SK-N-DZ (cell line): ENCODE data around the gene MRPL41.
"Not testable (repeated sequence)": the region's sequence is repeated elsewhere in the genome, so short reads cannot be mapped to it uniquely, and the experiment has no call there.

Experiments used
- DNase-seq: peaks from one replicate; pipeline ENCODE4 v3.0.0-alpha.2; 2015; ENCODE audit warnings: low spot score

Gene MRPL41

DNA sequence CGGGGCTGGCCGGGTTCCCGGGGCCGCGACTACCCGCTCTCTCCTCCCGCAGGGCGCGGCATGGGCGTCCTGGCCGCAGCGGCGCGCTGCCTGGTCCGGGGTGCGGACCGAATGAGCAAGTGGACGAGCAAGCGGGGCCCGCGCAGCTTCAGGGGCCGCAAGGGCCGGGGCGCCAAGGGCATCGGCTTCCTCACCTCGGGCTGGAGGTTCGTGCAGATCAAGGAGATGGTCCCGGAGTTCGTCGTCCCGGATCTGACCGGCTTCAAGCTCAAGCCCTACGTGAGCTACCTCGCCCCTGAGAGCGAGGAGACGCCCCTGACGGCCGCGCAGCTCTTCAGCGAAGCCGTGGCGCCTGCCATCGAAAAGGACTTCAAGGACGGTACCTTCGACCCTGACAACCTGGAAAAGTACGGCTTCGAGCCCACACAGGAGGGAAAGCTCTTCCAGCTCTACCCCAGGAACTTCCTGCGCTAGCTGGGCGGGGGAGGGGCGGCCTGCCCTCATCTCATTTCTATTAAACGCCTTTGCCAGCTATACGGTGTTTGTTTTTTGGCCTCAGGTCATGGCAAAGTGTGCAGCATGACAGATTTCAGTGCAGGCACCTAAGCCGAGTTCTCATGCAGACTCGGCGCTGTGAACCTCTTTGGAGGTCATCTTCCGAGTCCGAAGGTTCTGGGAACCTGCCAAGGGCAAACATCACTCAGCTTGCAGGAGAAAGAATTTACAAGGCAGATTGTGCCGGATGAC lies 516 bp downstream of the MRPL41 start:
- no peak for DNase-seq

DNA sequence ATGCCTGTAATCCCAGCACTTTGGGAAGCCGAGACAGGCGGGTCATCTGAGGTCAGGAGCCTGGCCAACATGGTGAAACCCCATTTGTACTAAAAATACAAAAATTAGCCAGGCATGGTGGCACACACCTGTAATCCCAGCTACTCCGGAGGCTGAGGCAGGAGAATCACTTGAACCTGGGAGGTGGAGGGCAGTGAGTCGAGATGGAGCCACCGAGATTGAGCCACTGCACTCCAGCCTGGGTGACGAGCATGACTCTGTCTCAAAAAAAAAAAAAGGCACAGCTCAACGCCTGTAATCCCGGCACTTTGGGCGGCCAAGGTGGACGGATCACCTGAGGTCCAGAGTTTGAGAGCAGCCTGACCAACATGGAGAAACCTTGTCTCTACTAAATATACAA lies 2.0 kb downstream of the MRPL41 start:
- DNase-seq, result not testable (repeated sequence)

DNA sequence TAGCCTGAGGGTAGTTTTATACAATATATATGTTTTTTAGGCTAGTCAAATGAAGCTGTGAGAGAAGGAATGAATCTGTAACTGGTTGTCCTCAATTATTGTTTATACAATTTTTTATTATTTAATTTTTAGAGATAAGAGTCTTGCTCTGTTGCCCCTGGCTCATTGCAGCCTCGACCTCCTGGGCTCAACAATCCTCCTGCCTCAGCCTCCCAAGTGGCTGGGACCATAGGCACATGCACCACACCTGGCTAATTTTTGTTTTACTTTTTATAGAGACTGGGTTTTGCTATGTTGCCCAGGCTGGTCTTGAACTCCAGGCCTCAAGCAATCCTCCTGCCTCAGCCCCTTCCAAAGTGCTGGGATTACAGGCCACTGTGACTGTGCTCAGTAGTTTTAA lies 2.7 kb downstream of the MRPL41 start:
- DNase-seq, result no peak

DNA sequence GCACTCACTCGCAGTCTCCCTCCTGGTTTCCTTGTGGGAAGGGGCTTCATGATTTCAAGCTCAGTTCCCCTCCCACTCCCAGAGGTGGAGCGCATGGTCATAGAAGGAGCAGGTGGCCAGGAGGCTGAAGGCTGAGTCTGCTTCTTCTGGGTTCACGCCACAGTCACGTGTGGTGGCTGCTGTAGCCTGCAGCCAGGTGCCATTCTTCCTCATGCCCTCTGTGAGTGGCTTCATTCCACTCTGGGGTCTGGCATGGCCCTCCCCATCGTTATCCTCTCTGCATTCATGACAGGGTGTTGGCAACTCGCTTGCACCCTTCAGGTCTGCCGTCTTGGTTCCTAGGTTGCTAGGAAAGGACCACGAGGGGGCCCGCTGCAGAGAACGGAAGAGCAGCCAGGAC lies 3.5 kb downstream of the MRPL41 start:
- DNase-seq, result no peak

DNA sequence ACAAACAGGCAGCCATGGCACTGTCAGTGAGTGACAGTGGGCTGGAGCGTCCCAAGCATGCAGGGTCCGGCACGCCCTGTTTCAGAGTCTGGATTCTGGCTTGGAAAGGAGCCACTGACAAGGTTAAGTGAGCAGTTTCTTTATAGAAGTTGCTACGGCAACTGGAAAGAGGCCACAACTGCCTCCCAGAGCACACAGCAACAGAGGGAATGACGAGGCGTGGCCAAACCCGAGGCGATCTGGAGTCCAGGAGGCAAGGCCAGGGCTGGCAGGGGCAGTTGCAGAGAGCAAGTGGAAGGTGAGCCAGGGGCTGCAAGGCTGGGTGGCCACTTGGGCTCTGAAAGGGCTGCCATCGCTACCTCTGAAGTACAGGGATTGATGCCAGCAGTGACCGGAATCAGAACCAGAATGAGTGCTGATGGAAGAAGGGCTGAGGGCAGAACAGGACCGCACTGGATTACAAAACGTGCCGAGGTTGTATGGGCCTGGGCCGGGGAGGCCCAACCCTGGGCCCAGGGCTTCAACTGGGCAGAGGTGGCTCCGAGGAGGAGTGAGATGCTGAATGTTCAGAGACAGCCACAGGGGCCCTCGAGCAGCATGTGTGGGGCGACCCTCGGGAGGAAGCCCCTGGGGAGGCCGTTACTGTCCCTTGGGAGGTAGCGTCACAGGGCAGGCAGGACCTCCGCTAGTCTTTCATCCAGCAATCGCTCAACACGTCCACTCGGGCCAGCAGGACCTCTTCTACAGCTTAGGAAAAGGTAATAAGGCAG lies 4.6 kb downstream of the MRPL41 start:
- DNase-seq, result no peak

DNA sequence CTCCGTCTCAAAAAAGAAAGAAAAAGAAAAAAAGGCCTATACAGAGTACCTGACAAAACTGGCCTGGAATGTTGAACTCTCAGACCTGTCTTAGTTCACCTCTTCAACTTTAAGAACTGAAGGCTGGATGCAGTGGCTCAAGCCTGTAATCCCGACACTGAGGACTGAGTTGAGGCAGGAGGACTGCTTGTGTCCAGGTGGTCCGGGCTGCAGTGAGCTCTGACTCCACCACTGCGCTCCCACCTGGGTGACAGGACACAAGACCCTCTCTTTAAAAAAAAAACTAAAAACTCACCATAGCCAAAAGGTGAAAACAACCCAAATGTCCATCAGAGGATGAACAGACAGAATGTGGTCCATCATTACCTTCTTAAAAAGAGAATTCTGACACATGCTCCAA lies 6.4 kb downstream of the MRPL41 start:
- no peak for DNase-seq

DNA sequence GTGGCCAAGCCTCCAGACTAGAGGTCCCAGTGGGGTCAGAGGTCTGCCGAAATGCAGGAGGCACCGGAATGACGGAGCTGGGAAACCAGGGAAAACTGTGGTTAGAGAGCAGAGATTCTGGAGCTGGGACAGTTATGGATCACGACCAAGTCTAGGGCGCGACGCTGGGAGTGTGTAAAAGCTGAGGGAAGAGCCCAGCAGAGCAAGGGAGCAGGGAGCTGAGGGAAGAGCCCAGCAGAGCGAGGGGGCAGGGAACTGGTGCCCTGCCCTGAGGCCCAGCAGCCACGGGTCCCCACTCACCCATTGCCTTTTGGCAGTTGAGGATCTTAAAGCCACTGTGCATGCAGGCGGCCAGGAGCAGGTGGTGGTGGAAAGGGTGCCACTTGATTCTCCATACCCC lies 12.5 kb downstream of the MRPL41 start:
- DNase-seq, result no peak

DNA sequence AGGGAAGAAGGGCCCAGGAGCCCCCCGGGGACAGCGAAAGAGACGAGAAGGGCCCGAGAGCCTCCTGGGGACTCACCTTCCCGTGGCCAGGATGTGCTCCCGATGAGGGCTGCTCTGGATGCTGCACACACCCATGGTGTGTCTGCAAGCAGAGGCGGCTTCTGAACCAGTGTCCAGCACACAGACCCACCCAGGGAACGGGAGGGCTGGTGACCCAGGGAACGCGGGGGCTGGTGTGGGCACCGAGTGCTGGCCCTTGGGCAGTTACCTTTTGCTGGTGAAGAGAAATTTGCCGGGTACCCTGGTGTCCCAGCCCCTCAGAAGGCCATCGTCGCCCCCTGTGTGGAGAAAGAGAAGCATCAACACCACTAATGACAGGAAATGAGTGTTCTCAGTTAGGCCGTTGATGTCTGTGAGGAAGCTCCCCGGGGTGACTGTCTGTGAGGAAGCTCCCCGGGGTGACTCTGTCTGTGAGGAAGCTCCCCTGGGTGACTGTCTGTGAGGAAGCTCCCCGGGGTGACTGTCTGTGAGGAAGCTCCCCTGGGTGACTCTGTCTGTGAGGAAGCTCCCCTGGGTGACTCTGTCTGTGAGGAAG lies 13.2 kb downstream of the MRPL41 start:
- no peak for DNase-seq

DNA sequence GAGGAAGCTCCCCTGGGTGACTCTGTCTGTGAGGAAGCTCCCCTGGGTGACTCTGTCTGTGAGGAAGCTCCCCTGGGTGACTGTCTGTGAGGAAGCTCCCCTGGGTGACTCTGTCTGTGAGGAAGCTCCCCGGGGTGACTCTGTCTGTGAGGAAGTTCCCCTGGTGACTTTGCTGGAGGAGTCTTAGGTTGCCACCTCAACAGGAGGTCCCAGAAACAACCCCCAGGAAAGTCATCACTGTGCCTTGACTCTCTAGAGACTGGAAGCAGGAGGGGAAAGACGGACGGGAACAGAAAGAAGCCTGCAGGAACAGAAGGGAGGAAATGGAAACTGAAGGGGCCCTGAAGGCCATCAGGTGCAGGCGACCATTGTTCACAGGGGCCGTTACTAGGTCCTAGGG lies 16.8 kb downstream of the MRPL41 start:
- DNase-seq, result not testable (repeated sequence)

DNA sequence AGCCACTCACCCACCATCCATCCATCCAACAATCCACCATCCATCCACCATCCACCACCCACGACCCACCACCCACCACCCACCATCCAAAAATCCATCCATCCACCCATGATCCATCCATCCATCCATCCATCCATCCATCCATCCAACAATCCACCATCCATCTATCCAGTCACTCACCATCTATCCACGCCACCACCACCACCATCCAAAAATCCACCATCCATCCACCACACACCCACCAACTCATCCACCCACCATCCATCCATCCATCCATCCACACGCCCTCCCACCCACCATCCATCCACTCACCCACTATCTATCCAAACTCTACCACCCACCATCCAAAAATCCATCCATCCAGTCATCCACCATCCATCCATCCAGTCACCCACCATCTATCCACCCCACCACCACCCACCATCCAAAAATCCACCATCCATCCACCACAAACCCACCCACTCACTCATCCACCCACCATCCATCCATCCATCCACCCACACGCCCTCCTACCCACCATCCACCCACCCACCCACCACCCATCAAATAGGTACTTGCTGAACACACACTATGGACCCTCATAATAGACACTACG lies 18.0 kb downstream of the MRPL41 start:
- DNase-seq, result no peak

DNA sequence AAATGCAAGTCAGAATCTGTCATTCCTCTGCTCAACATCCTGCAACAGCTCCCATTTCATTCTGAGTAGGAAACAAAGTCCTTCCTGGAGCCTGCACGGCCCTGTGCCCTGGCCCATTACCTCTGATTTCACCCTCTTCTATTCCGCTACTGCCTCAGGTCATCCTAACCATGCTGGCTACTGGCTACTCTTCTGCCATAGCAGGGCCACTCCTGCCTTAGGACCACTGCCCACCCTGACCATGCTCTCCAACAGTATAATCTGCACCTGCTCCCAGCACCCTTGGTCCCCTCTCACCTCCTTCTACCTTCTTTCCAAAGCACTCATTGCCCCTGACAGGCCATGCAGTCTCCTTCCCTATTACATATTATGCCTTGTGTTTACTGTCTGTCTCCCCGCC lies 18.9 kb downstream of the MRPL41 start:
- no peak for DNase-seq

DNA sequence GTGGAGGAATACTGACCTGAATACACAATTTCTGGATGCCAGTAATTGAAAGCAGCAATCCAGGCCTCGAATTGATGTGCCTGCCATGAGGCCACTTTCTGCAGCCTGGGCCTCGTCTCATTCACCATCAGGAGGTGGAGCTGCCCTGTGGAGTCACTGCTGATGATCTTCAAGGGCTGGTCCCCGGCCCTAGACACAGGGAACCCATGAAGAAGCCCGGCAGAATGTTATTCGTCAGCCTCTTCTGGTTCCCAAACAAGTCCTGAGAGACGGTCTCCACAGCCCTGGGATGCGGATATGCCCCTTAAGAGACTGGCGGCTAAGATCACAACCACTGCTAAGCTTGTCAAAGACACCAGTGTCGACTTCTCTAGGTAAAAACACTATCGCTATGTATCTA lies 22.5 kb downstream of the MRPL41 start:
- no peak for DNase-seq

DNA sequence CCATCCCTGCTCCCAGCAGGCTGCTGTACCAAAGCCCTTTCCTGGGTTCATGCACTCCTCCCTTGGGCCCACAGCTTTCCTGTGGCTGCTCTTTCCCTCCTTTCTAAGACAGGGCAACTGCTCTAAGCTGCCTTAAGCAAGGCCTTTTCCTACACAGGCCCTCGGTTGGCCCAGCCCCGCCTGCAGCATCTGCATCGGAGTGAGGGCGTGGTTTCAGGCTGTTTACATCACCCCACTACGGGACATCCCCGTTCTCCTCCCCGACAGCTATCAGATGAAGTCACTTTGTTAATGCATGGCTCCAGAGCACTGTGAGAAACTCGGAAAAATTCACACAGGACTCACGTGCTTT lies 23.7 kb downstream of the MRPL41 start:
- DNase-seq, result no peak

DNA sequence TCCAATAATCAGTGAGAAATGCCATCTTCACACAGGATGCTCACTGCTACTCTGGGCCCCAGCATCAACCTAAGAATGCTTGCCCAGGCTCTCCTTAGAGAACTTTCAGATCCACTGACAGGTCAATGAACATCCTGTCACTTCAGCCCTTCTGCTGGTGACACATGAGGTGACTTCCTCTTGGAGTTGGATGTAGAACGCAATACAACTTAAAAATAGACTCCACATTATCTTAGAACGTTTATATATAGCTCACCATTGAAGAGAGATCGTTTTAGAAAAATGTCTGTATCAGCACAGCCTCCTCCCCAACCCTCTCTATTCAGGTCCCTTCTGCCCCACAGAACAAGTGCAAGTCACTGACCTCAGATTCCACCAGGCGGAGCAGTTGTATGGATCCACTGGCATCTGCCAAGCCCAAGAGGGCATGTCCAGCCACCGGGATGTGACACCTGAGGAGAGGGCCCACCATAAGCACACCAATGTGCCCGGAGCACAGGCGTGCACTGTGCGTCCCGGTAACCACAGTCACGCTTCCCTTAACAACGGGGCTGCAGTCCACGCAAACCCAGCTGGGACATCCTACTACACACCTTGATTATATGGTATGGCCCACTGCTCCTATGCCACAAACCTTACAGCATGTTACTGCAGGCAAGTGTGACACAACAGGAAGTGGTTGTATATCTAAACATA lies 24.2 kb downstream of the MRPL41 start:
- no peak for DNase-seq

DNA sequence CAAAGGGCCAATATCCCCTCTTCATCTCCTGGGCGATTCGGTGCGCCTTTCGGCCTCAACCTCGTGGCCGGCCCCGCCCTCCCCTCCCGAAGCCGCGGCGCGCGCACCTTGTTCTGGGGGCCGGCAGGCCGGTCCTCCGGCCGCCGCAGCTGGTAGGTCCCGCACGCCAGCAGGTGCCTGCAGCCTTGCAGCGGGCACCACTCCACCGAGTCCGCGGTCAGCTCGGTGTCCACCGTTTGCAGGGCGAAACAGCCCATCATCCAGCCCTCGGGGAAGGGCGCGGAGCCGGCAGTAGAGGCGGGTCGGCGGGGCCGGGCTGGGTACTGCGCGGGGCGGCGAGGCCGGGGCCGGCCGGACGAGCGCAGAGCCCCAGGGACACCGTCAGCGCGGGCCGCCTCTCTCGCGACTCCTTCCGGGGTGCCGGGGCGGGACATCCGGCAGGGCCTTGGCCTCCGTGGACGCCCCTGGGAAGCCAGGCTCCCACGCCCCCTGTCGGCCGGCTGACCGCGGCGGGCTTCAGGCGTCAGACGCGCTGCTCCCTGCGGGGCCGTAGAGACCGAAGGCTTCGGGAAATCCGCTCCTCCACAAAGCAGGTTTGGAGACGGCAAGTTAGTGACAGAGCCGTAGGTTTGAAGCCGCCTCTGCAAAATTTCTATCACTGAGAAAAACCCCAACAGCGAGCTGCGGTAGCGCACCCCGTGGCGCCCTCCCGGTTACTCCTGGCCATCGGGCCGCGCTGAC lies 27.0 kb downstream of the MRPL41 start, which contains the start of gene DPH7:
Gene DPH7 (minus strand): TSS at position 408 of the 741 bp plus-strand sequence. CDS start 148 bp downstream, at position 260.
- DNase-seq, result peak; percentile 92

DNA sequence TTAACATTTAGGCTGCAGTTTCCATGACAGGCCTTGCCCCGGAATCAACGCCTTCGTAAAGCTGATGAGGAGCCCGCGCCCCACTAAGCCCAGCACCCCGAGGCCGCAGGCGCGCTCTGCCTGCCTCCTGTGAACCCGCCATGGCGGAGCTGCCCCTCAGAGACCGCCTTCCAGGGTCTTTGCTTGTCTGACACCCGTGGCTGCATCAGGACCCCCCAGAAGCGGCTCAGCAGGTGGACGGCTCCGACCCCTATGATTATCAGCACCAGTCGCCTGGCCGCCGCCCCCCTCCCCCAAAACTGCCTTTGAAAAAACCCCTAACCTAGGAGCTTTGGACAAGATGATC lies 27.6 kb downstream of the MRPL41 start:
- no peak for DNase-seq

DNA sequence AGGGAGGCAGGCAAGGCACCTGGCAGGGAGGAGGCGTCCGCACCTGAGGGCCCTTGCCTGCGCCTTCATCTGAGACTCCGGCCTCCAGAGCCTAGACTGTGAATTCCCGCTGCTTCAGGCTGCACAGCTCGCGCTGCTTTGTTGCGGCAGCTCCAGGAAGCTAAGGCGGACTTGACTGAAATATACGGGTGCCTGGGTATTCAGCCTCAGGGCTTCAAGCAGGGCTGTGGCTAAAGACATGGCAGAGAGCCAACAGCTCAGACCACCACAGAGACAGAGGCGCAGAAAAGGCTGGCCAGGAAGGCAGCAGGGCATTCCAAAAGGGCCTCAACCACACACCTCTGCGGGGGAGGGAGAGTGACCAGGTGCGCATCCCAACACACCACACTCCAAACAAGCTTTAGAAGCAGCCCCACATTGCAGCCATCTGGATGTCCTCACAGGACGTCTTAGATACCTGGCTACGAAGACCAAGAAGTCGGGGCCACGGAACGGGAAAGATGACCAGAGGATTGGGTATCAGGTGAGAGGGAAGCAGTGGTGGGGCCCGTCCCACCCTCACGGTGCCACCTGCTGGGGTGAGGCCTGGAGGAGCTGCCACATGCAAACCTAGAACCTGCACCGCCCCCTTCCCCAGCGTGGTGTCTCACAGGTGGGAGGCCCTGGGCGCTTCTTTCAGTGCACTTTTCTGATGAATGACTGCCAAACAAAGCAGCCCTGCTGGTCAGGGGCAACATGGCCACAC lies 28.7 kb downstream of the MRPL41 start:
- DNase-seq, result no peak

DNA sequence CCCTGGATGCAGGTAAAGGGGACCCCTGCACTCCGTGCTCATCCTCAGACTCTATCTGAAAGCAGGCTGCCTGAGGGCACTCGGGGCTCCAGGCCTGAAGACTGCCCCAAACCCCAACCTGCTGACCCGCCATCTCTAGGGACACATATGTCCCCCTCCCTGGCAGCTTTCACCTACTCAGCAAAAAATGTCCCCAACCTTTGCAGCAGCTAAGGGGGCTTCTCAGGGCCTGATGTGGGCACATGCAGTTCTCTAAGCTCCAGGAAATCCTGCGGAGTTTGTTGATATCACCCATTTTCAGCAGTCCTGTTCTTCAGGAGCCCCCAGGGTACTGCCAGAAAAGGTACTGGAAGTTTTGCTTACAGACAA lies 29.3 kb downstream of the MRPL41 start:
- DNase-seq, result no peak

DNA sequence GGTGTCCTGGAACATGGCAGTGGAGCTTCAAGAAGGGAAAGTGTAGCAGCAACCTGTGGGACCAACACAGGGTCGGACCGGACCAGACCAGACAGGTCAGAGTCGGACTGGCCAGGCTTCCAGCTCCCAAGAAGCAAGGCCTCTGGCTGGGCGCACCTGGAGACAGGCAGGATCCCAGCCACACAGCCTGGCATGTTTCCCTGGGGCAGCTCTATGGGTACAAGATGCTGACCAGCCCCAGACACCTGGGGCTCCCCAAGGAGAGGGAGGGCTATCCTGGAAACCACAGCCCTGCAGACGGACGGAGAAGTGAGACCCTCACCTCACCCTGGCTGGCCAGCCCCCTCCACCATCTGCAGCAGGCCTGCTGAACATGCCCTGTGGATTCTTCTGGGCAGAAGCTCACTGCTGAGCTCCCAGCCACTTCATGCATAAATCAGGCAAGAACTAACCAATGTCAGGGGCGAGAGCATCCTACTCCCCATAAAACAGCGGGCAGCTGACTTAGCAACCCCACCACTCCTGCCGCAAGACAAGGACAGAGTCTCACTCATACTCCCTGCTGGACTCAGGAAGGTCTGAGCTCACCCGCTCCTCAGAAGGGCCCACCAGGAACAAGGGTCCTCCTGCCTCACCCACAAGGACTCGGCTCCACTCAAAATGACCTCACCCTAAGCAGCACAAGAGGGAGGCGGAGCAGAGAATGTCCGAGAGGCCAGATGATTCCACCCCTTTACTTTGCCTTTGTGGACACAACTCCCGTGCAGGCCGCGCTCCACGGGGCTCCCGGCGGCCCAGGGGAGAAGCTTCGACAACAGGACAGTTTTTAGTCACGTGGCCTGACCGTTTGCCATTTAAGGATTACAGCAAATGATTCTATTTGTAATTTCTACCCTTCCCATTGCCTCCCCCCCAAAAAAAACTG lies 29.9 kb downstream of the MRPL41 start:
- DNase-seq, result no peak
